Fibroblast of the aortic adventitia (primary cell): ENCODE measurements around the gene GLRX5. TPM values are rescaled to one million over a fixed set of nuclear protein-coding genes. Genes with fewer than 3 reads are reported as not detected.

Source experiments
- DNase-seq: peaks from one replicate; pipeline ENCODE4 v3.0.0-alpha.2; 2010; ENCODE audit warnings: low read depth
- H3K4me3 ChIP-seq: 2 replicates; pipeline ENCODE4 v1.5.1; 2011; ENCODE audit warnings: low read depth, mild to moderate bottlenecking, control low read depth, low read length, moderate library complexity
- CTCF ChIP-seq: IDR thresholded peaks from 2 replicates; pipeline ENCODE4 v1.5.1; 2011; ENCODE audit warnings: mild to moderate bottlenecking, low read length, control low read depth, inconsistent platforms; ENCODE audit not compliant: insufficient read depth
- total RNA-seq: library from RNA; depleted of rRNA; stranded (reverse); fragments of >200 nt; gene quantifications from 2 replicates; pipeline ENCODE4 v1.2.3, GENCODE V29; 2012; ENCODE audit warnings: low replicate concordance

Gene GLRX5
- total RNA-seq, 1 donor = 47.2 TPM

GRCh38 chr14:95547626-95548327, 12.9 kb downstream of the GLRX5 start:
- DNase-seq = peak; percentile 48
- no peak overlapping the region for H3K4me3 ChIP-seq
- TF ChIP-seq CTCF = no peak

- DNase-seq = no peak
- H3K4me3 ChIP-seq = no peak overlapping the region
- no peak for TF ChIP-seq CTCF
These were observed 13.6 kb downstream of the GLRX5 start for GRCh38 chr14:95548328-95548929.

- TF ChIP-seq CTCF = no peak
- no peak overlapping the region for H3K4me3 ChIP-seq
- DNase-seq = no peak
These were observed 15.1 kb downstream of the GLRX5 start for GRCh38 chr14:95549656-95550585.

GRCh38 chr14:95551435-95551834, 16.6 kb downstream of the GLRX5 start:
- DNase-seq = no peak
- TF ChIP-seq CTCF = no peak
- H3K4me3 ChIP-seq = no peak overlapping the region

- DNase-seq = no peak
These were observed 18.3 kb downstream of the GLRX5 start for GRCh38 chr14:95553141-95553540.

More at GRCh38 chr14:95553141-95553540, 18.3 kb downstream of the GLRX5 start:
- TF ChIP-seq CTCF = no peak
- H3K4me3 ChIP-seq = no peak overlapping the region
